NCI-H1417 (cell line): ENCODE measurements around the gene URAD.

Experiments used
- DNase-seq, 3 experiments: peaks; one replicate each; lab custom pipeline; 2025; lab: John Stamatoyannopoulos, UW

The URAD gene

GRCh38 chr13:27997904-27998522, 9.5 kb upstream of the URAD start:
- DNase-seq = peak in 2 of 3 experiments; percentile 0 to 23

- no peak for DNase-seq
These were observed 3.4 kb upstream of the URAD start for GRCh38 chr13:27991881-27992280.

DNA sequence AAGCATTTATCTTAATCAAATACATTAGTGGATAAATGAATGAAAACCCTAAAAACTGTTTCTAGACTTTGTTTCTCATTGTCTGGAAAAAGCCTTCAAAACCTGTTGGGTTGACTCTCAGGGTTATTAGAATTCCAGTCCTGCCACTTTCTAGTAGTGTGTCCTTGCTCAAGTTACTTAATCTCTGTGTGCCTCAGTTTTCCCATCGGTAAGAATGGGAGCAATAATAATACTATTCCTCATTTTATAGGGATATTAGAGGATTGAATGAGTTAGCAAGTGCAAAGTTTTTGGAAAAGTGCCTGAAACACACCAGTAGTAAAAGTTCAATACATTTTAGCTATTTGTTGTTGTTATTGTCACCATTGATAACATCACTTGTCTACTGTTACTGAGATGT, 2.9 kb downstream of the URAD start:
- no peak for DNase-seq

- DNase-seq = no peak
These were observed 6.1 kb downstream of the URAD start for GRCh38 chr13:27982361-27982760.

- DNase-seq = peak in 1 of 3 experiments; percentile 0
These were observed 7.3 kb downstream of the URAD start for GRCh38 chr13:27981006-27981708.

DNA sequence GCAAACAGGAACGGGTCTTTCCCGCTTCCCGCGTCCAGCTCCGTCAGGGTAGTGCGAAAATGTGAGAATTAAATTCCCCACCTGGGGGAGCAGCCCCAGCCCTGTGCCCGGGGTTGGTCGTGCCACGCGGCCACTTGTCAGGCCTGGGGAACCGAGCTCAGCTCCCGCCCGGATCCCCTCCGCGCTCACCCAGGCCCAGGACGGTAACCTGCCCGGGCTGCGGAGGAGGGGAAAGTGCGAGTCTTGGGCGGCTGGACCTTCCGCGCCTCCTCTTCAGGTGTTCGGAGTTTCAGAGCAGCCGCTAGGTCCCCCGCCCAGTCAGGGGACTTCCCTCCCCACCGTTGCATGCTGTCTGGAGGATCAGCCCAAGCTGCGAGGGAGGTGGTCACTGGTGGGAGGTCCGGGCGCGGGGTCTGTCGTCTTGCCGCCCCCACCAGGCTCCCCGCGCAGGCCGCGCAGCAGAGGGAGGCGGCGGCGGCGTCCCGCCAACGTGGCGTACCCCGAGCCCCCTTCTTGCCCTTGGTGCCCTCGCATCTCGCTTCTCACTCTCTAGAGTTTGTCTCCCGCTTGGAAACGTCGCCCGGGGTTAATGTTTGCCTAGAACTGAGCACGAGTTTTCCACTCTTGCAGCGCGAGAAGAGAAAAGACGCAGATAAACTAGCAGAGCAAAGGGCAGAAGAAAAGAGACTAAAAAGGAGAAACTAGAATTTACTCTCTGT, 8.1 kb downstream of the URAD start:
- no peak for DNase-seq

DNA sequence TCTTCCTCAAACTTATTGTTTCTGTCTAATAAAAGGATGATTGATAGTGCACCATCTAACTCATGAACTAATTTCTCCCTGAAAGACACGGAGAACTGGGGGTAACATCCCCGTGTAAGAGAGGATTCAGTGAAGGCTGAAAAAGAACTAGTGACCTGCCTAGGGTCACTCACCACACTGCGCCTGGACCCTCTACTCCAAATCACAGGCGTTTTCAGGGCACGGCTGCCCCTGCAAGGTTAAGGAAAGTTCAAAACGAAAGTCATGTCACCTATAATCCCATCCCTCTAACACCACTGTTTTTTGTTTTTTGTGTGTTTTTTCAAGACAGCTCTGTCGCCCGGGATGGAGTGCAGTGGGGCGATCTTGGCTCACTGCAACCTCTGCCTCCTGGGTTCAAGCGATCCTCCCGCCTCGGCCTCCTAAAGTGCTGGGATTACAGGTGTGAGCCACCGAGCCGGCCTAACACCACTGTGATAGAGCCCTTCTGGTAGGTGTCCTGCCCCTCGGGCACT, 8.7 kb downstream of the URAD start:
- DNase-seq = no peak

DNA sequence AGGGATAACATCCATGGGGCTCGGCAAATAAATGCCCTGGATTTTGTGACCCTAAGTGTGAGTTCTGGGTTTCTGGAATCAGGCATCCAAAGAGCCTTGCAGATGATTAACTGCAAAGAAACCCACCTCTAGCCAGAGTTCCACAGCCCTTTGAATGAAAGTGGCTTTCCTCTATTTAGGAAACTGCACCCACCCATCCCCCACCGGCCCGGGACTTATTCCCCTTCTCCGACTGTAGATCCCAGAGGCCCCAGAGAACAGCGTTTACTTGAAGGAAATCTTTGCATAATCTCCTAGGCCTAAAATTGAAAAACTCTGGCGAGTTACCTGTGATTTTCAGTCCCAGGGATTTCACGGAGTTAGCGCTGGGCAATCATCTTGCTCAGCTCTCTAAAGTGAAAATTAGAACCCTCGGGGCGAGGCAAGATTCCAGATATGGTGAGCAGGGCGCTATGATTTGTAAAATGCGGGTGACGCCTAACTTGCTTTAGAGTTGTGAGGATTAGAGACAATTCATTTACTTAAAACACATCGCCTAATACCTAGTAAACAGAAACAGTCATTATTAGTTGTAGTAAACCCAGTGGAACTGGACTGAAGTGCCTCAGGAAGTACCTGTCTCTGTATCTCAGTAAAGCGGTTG, 9.4 kb downstream of the URAD start:
- DNase-seq = no peak

DNA sequence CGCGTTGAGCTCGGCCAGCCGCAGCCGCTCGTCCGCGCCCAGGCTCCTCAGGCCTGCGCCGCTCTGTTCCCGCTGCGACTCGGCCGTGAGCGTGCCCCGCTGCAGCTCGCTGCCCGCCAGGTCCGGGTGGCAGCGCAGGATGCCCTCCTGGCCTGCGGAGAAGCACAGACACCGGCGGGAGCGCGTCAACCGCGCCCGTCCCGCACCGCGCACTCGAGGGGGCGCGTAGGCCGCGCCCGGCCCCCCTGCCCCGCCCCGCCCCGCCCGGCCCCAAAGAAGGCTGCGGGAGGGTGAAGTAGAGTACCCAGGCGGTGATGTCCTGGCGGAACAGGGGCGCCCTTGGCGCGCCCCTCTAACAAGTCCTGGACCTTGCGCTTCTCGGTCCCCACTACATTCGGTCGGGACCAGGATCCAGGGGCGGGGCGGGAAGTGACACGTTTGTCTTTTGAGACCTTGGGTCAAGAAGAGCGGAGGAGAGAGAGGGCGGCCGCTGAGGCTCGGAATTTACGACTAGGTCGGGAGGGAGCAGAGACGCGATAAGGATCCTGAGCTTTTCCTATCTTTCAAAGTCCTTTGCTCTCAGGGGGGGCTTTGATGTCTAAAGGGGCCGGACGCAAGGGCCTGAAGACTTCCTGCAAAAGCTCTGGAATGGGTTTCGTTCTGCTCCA, 10.1 kb downstream of the URAD start:
- no peak for DNase-seq

DNA sequence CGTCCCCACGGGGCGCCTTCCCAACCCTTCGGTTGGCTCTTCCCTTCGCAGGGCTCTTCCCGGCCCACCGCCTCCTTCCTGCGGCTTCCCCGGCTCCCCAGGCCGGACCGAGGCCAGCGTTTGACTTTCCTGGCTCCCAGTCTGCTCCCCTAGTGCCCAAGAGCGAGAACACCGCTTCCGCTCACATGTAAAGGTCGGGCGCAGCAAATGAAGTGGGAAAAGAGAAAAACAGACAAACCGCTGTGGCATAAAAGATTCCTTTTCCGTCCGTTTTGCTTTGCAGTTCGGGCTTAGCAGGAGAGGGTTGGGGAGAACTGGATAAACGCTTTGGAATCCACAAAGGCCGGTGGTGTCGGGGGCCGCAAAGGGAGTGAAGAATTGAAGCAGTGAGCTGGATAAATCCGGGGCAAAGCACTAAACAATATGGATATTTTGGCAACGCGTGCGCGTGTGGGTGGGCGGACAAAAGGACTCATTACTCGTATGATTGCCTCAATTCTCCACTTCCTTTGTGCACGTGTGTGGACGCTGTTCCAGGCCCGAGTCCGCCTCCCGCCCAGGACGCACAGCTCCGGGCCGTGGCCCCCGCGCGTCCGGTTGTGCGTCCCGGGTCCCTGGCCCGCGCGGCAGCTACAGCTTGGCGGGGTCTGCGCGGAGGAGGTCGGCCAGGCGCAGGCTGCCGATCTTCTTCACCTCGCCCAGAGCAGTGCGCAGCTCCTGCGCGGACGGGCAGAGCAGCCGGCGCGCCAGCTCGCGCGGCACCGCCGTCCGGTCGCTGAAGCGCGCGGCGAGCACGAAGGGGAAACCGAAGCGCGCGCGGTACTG, 10.8 kb downstream of the URAD start:
- no peak for DNase-seq

DNA sequence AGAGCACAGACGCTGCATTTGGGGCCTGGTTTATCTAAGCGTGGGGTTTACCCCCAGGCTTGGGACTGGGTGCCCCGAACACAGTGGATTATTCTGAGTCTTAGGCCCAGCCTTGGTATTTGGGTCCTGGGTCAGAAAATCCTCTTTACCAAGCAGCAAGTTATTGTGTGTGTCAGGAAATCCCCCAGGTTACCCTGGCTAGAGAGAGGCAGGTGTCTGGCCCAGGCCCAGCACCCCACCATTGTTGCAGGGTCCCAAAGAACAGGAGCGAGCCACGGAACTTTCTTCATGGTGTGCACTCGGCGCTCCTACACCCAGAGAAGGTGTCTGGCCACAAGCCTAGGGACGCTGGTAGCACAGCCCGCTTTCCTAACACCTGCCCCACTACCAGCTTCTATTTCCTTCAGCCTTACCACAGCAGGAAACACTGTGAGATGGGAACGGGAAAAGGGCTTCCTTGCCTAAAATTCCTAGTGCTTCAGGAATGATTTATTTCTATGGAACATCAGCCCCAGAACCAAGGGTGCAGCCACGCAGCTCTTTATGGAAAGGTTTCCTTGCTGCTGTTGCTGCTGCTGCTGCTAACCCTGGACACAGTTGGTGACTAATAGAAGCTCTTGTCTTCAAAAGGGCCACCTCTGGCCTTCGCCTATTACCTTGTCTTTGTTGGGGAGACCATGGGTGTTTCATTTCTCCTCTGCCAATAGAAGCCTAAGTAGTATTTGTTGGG, 12.0 kb downstream of the URAD start:
- no peak for DNase-seq

DNA sequence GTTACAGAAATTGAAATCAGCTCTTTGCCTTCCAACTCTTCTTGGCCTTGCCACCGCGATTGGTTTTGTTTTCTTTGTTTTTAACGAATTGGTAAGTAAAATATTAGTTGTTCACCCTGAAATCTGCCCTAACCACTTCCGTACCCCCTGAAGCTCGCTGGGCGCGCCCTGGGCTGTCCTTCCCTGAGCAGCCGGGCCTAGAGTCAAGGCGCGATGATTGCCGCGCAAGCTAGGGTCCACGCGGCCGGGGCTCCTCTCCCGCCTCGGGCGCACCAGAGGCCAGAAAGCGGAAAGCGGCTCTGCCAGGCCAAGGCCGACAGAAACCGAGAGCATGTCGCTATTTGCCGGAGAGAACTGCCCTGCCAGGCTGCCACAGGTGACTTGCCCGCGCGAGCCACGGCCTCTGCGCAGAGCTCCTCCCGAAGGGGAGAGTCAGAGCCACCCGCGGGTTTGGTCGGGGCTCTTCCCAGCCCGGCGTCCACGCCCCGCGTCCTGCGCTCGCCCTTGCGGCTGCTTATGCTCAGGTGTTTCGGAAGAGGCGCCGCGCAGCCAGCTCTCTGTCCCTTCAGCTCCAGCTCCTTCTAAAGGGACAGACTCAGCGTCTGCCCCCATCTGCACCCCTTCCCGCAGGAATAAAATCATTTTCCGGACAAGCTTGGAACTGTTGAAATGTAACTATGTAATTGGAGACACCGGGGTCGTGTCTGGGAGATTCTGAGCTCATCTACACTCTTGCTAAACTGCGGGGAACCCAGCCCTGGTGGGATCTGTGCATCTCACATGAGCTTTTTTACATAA, 12.7 kb downstream of the URAD start:
- no peak for DNase-seq

DNA sequence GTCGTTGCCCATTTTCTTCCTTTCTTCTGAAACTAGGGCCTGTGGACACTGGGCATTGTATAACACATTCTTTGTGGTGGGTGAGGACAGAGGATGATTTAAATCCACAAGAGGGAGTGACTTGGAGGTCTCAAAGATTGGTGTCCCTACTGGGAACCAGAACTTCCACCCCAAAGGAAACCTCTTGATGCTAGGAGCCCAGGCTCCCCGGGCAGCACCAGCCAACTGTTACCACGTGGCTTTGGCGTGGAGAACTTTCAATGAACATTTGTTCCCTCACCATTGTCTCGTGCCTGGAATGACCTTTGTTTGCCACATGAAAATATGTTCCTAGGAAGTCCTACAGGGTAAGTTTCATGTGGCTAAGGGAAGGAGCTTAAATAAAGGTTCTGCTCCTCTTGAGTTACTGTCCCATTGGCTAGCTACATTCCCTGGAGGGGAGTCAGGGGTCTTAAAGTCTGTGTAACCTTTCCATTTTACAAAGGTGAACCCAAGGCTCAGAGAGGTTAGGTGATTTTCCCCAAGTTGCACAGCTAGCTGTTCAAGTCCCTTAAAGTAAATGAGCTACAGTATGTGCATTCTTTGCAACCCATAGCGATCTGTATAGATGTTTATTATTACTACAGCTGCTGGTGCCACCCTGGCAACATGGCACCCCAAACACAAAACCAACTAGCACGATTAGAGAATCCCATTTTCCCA, 14.4 kb downstream of the URAD start:
- DNase-seq = no peak

- no peak for DNase-seq
These were observed 15.2 kb downstream of the URAD start for GRCh38 chr13:27973291-27973690.

GRCh38 chr13:27972478-27972820, 16.0 kb downstream of the URAD start:
- DNase-seq = no peak

DNA sequence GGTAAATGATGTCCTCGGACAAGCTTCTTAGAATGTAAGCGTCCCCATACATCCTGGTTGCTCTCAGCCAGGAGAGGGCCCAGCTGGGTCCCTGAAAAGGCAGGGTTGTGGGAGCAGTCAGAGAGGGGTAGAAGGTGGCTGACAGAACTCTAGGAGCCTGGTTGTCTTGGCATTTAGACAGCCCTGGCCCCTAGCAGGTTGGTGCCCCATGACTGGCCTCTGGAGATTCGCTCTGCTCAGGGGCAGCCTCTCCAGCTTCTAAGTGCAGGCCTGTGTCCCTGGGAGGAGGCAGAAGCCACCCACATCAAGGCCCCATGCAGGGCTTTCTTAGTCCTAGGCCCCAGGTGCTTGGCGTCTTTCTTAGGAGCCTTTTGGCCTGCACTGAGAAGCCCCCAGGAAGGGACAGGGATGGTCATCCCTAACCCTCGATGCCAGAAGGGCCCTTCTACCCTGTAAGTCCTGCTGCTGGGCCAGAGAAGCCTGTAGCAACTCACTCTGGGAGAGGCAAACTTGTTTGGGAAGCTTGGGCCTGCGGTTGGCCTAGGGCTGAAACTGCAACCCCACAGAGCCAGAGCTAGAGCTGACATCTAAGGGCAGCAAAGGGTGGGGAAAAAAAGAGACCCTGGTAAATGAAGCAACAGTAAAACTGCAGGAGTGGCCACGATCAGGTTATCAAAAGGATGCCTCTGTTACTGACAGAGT, 16.6 kb downstream of the URAD start:
- DNase-seq = no peak

DNA sequence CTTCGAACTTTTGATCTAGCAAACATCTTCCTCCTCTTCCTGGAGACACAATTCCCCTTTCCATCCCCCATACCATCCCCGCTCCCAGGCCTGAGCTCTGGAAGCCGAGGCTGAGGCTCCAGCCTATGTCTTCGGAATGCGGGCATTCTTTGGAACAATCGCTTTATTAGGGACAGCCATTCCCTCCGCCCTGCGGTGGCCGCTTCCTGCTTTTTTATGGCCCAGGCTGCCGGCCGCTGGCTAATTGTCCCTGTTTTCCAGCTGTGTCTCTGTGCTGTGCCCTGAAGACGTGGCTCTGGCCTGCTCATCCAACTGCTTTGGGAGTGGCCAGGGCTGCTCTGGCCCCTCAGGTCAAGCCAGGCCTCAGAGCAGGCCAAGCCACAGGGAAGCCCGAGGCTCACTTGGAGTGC, 17.3 kb downstream of the URAD start:
- no peak for DNase-seq
